ENCODE results near the gene ZBTB33. TPM values are rescaled to one million over a fixed set of nuclear protein-coding genes. Genes with fewer than 3 reads are reported as not detected.

The ZBTB33 gene
- total RNA-seq, 1 donor from 2014 or later, result 13.4 TPM

DNA sequence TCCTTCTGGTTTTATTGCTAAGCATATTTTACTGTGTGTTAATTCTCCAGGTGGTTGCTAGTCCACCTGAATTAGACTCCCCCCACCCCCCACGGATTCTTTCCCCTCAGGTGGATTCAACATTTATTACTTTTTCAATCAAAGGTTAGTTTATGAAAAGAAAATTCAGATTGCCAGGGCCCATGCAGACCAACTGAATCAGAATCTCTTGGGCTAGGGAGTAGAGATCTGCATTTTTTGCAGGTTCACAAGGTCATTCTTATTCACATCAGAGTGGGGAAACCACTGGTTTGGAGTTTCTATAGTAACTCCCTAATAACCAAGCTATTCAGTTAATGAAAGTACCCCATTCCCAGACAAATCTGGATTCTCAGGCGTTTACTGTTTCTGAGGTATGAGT, 50.9 kb downstream of the ZBTB33 start:
- Histone ChIP-seq H3K4me3 (ENCODE audit: low read depth, low read length) (no peak overlapping the region), H3K27me3 (ENCODE audit: control insufficient read depth, insufficient read depth, low read length) (no peaks in the 10 kb centered on the region), H3K36me3 (ENCODE audit: control insufficient read depth, insufficient read depth, low read length) (no peaks in the 10 kb centered on the region)
- TF ChIP-seq, protein P1, sequence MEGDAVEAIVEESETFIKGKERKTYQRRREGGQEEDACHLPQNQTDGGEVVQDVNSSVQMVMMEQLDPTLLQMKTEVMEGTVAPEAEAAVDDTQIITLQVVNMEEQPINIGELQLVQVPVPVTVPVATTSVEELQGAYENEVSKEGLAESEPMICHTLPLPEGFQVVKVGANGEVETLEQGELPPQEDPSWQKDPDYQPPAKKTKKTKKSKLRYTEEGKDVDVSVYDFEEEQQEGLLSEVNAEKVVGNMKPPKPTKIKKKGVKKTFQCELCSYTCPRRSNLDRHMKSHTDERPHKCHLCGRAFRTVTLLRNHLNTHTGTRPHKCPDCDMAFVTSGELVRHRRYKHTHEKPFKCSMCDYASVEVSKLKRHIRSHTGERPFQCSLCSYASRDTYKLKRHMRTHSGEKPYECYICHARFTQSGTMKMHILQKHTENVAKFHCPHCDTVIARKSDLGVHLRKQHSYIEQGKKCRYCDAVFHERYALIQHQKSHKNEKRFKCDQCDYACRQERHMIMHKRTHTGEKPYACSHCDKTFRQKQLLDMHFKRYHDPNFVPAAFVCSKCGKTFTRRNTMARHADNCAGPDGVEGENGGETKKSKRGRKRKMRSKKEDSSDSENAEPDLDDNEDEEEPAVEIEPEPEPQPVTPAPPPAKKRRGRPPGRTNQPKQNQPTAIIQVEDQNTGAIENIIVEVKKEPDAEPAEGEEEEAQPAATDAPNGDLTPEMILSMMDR (IDR thresholded peaks at IDR 0.05; ENCODE audit: insufficient read depth, low read length, severe bottlenecking), result no peak
- no peak for FAIRE-seq
- DNase-seq (ENCODE audit: low read depth), result no peak

DNA sequence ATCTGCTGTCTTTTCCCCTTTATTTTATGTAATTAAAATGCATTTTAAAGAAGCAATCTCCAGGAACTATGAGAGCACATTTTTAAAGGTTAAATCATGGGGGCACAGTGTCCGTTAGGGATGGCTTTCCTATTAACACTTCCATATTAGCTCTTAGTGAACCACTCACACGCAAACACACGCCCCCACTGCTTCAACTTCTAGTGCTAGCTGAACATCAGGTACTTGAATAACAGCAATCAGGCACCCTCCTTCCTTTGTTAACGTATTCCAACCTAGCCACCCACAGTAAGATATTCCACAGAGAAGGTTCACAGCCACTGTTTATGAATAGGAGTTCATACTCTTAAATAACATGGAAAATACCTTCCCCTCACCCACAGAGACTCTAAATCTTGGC, 51.3 kb downstream of the ZBTB33 start:
- H3K4me3 ChIP-seq (ENCODE audit: low read depth, low read length), result no peak overlapping the region
- TF ChIP-seq, protein P1 (IDR thresholded peaks at IDR 0.05; ENCODE audit: insufficient read depth, low read length, severe bottlenecking), result no peak
- FAIRE-seq (no peak), DNase-seq (ENCODE audit: low read depth) (no peak)
- no peaks in the 10 kb centered on the region for H3K36me3 ChIP-seq (ENCODE audit: control insufficient read depth, insufficient read depth, low read length)
- H3K27me3 ChIP-seq (ENCODE audit: control insufficient read depth, insufficient read depth, low read length), result no peaks in the 10 kb centered on the region

DNA sequence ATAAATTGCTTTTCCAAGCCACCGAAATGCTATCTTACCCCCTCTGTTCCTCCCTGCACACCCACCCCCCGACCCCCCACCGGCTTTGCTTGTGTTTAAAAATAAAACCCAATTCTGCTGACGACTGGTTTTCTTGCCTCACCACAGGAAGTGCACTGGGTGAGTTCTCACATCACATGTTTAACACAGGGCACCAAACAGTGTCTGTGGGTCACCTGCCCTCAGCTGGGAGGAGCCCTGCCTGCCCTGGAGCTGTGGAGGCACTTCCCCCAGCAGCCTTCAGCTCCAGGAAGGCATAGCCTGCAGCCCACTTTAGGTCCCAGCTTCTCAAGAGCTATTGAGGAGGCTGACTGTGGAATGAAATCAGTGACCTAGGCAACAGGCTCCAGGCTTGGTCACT, 51.8 kb downstream of the ZBTB33 start:
- Histone ChIP-seq H3K4me3 (ENCODE audit: low read depth, low read length) (no peak overlapping the region), H3K36me3 (ENCODE audit: control insufficient read depth, insufficient read depth, low read length) (no peaks in the 10 kb centered on the region), H3K27me3 (ENCODE audit: control insufficient read depth, insufficient read depth, low read length) (no peaks in the 10 kb centered on the region)
- FAIRE-seq (no peak), DNase-seq (ENCODE audit: low read depth) (no peak)
- TF ChIP-seq, protein P1 (IDR thresholded peaks at IDR 0.05; ENCODE audit: insufficient read depth, low read length, severe bottlenecking), result no peak

DNA sequence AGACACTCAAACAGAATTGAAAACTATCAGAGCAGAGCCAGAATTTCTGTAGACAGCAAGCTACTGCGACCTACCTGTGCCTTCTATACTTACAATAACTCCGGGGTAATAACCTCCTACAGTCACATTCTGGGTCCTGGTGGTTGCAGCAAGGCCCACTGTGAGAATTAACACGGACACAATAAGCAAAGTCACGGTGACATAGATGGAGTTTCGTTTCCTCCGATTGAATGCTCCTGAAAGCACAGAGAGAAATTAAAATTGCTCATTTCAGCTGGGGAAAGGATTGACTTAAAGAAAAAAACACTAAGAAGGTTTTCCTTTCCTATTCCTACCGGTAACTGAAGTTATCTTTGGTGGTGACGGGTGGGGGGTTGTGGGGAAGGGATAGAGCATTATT, 53.6 kb downstream of the ZBTB33 start:
- no peak for FAIRE-seq
- Histone ChIP-seq H3K27me3 (ENCODE audit: control insufficient read depth, insufficient read depth, low read length) (no peaks in the 10 kb centered on the region), H3K4me3 (ENCODE audit: low read depth, low read length) (no peak overlapping the region), H3K36me3 (ENCODE audit: control insufficient read depth, insufficient read depth, low read length) (no peaks in the 10 kb centered on the region)
- TF ChIP-seq, protein P1 (IDR thresholded peaks at IDR 0.05; ENCODE audit: insufficient read depth, low read length, severe bottlenecking), result no peak
- no peak for DNase-seq (ENCODE audit: low read depth)

DNA sequence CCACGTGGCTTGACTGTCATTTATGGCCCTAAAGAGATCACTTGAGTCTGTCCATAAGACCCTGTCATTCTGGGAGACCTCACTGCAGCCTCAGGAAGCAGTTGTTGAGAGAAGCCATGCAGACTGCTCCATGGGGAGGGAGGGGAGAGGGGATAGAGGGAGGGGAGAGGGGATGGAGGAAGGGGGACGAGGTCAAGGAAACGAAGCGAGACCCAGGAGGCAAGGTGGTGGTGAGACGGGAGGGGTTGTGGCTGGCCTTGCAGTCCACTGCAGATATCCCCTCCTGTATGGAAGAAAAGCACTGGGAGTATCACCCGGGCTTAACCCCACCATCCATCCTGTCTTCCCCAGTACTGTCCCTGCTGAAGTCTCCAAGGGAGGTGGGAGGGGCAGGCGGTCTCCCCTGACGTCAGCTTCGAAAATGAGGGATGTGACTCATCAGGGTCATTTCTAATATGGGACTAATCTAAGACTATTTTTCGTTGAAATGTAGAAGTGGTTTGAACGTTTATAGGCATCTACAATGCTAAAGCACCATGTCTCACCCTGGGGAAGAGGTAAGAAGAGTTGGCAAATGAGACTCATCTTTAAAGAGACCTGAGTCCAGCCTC, 55.0 kb downstream of the ZBTB33 start:
- TF ChIP-seq, protein P1 (IDR thresholded peaks at IDR 0.05; ENCODE audit: insufficient read depth, low read length, severe bottlenecking), result no peak
- no peaks in the 10 kb centered on the region for H3K27me3 ChIP-seq (ENCODE audit: control insufficient read depth, insufficient read depth, low read length)
- no peak for DNase-seq (ENCODE audit: low read depth)
- FAIRE-seq, result no peak
- no peaks in the 10 kb centered on the region for H3K36me3 ChIP-seq (ENCODE audit: control insufficient read depth, insufficient read depth, low read length)
- no peak overlapping the region for H3K4me3 ChIP-seq (ENCODE audit: low read depth, low read length)

DNA sequence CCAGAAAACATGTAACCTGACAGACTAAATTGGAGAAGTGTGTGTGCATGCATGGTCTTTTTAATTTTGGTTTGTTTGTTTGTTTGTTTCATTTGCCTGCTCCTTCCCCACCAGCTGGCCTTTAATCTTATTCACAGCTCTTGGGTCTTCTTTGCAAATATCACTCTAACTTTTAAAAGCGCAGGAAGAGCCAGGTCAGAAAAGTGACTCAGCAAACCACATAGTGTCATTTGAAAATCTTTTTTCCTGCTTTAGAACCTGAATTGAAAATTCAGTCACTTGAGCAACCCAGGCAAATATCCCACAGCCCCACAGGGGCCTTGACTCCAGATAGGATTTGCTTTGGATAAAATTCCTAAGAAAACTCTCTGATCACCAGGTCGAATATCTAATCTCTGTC, 56.0 kb downstream of the ZBTB33 start:
- no peak overlapping the region for H3K4me3 ChIP-seq (ENCODE audit: low read depth, low read length)
- DNase-seq (ENCODE audit: low read depth) (no peak), FAIRE-seq (no peak)
- H3K27me3 ChIP-seq (ENCODE audit: control insufficient read depth, insufficient read depth, low read length), result no peaks in the 10 kb centered on the region
- H3K36me3 ChIP-seq (ENCODE audit: control insufficient read depth, insufficient read depth, low read length), result no peaks in the 10 kb centered on the region
- TF ChIP-seq, protein P1 (IDR thresholded peaks at IDR 0.05; ENCODE audit: insufficient read depth, low read length, severe bottlenecking), result no peak

Data from bronchial epithelial cell (primary cell).